Hematopoietic multipotent progenitor cell treated with erythropoietin and hydrocortisone succinate and interleukin-3 and kit ligand, for 6 days (in vitro differentiated cells): ENCODE measurements around the gene ITPR3.

Experiments
- DNase-seq: peaks from one replicate; pipeline ENCODE4 v3.0.0-alpha.2; 2015

Gene ITPR3

DNA sequence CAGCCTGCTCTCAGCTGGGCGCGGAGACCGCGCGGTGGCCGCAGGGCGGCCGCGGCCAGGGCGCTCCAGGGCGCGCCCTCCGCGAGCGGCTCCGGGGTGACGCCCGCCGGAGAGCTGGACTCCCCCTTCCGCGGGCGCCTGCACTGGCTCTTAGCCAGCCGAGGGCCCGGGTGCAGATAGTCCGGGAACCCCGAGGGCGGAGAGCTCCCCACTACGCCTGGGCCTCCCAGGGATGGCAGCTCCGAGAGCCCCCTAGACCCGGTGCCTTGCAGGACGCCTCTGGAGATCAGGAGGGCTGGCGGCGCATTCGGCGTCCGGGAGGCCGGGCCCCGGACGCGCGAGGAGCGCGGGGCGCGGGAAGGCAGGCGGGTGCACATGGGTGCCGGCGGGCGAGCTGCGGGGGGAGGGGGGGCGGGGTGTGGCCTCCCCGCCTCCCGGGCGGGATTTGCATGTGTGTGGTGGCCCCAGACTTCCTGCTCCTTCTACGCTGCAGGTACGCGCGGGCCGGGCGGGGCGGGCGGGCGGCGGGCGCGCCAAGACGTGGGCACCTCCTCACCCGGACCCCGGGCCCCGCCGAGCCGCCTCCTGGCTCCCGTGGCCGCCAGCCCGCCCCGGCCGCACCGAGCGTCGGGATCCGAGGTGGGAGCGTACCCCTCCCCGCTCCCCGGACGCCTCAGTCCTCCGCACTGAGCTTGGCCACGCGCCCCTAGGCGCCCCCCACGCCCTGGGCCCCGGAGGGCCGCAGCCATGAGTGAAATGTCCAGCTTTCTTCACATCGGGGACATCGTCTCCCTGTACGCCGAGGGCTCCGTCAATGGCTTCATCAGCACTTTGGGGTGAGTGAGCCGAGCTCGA, at the start of gene ITPR3:
ITPR3 (plus strand) TSS at position 467 of the 855 bp plus-strand sequence; CDS start at position 748, 281 bp downstream.
- DNase-seq = peak; percentile 69

DNA sequence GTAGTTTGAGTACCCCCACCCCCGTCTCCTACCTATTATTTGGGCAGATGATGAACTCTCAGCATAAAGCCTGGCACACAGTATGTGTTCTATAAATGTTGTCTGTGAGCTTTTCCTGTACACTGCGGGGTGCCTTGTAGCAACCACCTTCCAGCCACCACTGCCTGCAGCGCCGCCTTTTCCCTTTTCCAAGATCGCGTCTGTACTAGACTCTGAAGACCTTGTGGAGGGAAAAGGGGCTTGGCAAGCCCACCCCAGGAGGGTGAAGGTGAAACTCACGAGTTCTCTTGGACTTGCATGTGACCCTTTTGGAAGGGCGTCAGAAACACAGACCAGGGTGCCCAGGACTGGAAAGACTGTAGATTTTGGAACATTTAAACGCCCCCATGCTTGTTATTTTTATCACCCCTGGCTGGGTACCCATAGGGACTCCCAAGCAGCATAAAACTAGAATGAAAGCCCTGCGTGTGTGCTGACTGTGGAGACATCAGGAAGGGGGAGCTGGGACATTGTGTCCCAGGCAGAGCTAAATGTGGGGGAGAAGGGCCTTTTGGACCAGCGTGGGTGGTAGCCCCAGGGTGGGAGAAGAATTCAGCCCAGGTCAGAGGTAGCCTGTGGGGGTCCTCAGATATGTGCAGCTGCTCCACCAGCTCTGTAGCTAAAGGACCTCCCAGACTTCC, 49.3 kb upstream of the ITPR3 start:
- no peak for DNase-seq

DNA sequence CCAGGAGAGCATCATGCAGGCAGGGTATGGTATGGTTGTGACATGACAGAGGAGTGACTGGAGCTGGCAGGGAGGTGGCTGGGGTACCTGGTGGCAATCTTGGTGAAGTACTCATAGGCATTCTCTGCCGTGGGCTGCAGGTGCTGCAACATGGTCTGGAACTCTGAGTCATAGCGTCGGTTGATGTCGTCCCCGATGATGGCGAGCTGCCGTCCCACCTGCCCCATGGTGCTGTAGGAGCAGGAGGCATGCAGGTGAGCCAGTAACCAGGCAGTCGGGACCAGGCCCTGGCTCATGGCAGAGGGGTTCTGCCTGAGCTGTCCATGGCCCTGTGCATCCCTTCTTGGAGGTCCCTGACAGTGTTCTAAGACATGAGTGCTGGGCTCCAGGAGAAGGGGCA, 45.9 kb upstream of the ITPR3 start:
- no peak for DNase-seq

DNA sequence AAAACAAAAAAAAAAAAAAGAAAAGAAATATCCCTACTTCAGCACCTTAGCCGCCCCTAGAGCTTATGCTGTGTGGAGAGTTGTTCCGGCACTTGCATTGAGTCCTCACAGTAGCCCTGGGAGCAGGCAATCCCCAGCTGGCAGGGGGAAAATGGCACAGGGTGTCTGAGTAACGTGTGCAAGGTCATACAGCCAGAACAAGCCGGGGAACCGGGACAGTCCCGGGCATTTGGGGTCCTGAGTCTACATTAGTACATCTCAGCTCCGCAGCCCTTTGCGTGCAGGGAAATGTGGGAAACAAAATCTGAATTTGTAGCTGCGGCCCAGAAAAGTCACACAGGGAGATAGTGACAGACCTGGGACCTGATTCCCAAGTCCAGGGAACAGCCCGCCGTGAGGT, 44.5 kb upstream of the ITPR3 start:
- no peak for DNase-seq

DNA sequence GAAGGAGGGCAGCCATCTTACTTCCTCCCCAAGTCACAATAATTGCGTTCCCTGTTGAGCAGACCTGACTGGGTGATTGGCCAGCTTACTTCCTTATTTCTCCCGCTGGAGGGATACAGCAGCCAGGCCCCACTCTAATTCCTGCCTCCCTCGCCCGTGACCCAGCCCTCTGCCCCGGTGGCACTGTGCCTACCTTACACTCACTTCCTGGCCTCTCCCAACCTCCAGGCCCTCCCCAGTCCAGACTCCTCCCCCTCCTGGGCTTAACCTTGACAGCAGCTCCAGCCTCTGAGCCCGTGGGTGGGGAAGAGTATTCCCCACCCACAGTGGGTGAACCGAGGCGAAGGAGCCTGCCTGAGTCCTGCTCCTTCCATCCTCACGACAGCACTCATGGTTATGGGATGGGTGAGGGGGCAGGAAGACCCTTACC, 44.0 kb upstream of the ITPR3 start:
- peak; percentile 84 for DNase-seq

DNA sequence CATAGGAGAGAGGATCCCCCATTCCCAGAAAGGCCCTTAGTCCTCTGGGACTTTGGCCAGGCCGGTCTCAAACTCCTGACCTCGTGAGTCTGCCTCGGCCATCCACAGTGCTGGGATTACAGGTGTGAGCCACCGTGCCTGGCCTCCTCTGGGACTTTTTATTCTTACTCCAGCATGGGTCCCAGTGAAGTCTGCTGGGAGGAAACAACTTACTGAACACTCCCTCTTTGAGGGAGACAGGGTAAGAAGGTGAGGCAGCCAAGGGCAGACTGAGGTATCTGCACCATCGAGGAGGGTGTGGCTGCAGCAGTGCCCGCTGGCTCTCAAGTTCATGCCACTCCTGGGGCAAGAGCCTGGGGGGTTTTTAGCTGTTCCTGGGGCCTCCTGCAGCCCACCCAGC, 43.4 kb upstream of the ITPR3 start:
- peak; percentile 50 for DNase-seq

DNA sequence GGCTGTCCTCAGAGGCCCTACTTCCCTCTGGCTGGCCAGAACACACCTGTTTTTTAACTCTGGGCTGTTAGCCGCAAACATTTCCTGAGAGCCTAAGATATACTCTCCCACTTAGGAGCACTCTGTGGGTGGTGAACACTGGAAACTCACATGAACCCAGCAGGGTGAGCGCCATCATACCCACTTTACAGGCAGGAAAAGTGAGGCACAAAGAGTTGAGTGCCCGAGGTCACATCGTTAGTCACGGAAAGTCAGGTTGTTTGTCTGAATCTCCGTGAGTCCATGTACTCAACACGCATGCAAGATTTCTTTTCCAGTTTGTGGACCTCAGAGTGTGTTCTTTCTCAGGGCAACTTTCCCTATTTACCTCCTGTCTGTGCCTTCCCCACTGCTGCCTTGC, 43.0 kb upstream of the ITPR3 start:
- DNase-seq = no peak

DNA sequence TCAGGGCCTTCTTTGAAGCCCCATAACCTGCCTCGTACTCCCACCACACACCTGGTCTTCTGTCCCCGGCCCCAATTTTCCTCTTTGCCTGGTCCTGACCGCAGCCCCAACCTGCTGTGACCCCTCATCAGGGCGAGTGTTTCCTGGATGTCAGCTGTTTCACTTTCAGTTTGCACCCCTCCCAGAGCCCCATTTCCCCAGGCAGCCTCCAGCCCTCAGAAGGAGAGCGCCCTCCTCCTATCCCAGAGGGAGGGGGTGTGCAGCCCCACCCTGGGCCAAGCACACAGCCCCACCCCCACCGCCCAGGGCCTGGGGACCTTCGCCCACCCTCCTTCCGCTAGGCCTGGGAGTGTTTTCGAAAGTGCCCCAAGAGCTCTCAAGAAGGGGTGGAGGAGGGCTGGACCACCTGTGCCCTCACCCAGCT, 42.5 kb upstream of the ITPR3 start:
- peak; percentile 71 for DNase-seq

DNA sequence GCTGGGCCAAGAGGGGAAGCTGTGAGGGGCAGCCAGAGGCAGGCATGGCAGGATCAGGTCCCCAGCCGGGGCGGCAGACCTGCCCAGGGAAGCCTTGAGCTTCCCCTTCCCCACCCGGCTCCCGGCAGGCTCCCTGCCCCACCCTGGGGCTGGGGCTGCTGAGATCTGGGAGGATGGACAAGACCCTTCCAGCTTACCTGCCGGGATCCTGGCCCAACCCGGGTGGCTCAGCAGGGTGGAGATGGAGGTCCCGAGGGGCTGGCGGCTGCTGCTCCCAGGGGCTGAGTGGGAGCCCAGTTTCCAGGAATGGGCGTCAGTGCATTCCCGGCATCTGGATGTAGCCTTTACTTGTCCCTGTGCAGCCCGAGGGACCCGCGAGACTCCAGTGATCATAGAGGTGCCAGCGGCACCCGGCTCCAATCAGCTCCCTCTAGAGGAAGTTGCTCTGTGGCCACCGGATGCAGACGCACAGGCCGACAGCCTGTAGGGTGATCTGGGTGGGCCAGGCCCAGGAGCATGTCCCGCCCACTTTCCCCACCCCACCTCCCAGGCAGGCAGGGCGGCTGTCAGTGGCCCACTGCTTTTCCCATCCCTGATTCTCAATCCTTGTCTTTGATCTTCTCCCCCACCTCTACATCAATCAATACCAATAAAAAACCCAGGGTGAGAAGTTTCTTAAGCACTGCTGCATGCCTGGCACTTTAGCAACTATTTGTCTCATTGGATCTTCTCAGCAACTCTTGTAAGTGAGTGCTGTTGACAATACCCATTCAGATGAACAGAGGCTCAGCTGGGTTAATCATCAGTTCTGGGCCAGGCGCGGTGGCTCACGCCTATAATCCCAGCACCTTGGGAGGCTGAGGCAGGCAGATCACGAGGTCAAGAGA, 41.1 kb upstream of the ITPR3 start, which contains the start of gene BAK1:
BAK1 (minus strand) TSS at position 449 of the 887 bp plus-strand sequence. CDS start 2,672 bp downstream, outside the sequence.
- DNase-seq = peak; percentile 95

DNA sequence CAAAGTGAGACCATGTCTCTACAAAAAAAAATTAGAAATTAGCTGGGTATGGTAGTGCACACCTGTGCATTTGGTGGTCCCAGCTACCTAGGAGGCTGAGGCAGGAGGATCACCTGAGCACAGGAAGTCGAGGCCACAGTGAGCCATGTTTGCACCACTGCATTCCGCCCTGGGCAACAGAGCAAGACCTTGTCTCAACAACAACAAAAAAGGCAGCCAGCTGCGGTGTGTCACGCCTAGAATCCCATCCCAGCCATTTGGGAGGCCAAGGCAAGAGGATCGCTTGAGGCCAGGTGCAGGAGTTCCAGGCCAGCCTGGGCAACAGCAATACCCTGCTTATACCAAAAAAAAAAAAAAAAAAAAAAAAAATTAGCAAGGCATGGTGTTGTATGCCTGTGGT, 39.9 kb upstream of the ITPR3 start:
- DNase-seq = no peak

DNA sequence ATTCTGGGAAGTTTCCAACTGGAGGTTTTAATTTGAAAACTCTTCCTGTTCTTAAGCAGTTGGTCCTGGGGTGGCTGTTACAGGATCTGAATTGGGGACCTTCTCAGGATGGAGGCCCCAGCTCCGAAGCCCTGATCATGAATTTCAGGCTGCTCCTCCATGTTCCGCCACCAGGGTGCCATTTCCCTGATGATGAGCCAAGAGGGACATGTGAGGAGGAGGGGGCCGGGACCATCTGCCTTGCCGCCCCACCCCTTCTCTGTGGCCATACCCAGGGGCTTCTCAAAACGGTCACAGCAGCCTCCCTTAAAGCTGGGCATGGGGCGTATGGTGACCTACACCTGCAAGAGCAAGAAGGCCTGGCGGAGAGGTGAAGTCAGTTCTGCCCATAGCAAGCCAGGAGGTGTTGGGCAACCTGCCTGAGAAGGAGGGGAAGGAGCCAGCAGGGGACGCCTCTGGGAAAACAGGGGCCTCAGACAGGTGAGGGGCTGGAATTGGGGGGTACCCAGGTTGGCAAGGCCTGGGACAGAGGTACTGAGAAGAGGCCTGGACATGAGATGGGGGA, 37.4 kb upstream of the ITPR3 start:
- DNase-seq = no peak

DNA sequence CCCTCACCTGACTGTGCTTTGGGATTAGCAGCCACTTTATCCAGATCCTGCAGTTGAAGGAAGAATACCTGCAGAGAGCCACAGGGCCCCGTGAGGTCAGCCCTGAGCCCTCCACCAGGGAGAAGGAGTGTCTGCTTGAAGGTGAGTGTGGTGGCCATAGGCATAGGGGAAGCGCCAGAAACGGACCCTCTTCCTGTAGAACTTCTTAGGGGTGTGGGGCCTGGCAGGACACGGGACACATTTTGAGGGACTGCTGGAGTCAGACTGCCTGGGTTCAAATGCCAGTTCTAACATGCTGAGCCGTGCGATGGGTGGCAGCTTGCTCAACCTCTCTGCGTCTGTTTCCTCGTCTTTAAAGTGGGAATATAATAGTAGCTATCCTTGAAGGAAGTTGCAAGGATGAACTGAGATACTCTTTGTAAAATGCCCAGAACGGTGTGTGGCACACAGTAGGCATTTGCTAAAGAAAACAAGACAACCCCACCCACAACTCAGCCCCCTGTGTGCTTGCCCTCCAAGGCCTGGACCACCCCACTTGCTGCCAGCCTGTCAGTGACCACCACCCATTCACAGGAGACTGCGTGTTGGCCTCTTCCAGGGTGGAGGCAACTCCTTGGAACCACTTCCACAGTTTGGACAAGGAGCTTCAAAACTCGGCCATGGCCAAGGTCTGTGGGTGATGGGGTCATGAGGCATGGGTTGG, 36.3 kb upstream of the ITPR3 start:
- no peak for DNase-seq

DNA sequence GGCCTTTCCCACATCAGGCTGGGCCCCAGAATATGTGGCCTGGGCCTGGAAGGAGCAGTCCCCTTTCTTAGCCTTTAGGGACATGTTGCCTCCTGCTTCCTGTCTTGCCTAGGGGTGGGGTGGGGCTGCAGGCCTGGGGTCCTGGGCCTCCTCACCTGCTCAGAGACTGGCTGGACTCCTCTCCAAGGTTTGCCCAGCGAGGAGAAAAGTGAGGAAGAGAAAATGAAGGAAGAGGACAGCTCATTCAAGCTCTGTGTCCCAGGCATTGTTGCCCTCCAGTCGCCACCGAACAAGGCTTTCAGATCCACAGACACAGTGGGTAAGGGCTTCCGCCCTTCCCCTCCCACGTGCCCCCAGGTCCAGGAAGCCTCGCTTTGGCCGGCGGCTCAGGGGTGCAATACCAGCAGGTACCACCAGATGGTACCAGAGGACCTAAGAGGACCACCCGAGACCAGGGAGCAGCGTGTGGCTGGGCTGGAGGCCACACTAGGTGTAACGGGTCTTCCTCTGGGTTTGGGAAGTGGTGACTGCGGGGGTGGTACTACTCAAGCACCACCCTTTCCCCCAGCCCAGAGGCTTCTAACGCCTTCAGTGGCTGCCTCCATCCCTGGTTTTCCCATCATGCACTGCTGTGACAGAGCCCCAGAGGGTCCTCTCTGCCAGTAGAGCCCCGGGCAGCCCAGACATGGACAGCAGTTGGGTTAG, 35.6 kb upstream of the ITPR3 start:
- peak; percentile 90 for DNase-seq

DNA sequence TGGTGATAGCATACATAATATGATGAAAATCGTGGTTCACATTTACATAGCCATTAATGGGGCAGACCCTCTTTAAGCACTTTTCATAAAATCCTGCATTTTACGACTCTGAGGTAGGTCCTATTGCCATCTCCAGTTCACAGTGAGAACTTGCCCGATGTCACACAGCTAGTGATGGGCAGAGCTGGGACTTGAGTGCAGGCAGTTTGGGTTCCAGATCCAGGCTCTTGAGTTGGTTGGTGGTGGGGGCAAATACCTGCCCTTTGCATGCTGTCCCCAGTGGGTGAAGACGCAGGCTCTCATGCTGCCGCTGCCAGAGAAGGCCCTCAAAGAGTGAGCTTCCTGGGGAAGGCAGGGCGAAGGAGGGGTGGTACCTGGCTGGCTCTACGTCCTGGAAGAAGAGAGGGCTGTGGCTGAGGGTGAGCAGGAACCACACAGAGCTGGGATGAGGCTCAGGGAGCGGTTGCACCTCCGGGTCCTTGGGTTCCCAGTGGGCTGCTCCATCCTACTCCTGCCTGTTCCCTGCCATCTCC, 34.9 kb upstream of the ITPR3 start:
- DNase-seq = no peak

DNA sequence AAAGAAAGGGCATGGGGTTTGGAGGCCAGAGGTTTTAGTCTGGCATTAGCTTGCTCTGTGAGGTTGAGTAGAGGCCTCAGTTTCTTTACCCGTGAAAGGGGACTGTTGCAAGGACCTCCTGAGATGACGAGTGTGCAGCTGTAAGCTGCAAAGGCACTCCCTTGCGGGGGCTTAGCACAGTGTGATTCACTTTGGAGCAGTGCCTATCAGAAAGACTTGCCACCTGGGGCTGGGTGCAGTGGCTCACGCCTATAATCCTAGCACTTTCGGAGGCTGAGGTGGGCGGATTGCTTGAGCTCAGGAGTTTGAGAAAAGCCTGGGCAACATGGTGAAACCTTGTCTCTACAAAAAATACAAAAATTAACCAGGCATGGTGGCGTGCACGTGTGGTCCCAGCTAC, 33.6 kb upstream of the ITPR3 start:
- DNase-seq = no peak

DNA sequence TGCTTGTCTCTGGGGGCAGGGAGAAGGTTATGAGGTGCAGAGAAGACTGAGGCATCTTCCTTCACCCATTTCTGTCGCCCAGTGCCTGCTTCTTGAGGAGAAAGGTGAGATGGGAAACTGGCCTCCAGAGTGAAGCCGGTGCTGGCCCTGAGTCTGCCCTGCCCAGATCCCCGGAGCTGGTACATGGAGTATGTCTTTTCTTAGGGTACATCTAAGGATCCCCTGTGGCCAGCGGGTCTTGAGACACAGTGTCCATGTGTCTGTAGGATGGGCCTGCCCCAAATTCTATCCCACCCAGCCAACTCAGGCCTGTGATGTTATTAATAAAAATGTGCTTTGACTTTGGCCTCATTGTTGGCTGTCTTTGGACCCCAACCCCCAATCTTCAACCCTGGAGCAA, 32.2 kb upstream of the ITPR3 start:
- DNase-seq = no peak

DNA sequence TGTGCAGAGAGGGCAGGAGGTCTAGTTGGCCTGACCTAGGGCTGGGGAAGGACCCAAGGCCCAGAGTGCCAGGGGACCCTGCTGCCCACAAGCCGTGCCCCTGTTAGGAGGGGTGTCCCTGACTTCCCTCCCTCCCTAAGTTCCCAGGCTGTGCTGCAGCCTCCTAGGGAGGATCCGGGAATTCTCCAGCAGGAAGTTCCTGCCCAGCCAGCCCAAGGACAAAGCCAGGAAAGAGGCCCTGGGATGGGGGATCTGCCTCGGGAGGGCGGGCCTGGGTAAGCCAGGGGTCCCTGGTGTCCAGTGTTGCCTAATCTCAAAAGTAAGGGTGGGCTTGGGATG, 31.8 kb upstream of the ITPR3 start:
- no peak for DNase-seq

DNA sequence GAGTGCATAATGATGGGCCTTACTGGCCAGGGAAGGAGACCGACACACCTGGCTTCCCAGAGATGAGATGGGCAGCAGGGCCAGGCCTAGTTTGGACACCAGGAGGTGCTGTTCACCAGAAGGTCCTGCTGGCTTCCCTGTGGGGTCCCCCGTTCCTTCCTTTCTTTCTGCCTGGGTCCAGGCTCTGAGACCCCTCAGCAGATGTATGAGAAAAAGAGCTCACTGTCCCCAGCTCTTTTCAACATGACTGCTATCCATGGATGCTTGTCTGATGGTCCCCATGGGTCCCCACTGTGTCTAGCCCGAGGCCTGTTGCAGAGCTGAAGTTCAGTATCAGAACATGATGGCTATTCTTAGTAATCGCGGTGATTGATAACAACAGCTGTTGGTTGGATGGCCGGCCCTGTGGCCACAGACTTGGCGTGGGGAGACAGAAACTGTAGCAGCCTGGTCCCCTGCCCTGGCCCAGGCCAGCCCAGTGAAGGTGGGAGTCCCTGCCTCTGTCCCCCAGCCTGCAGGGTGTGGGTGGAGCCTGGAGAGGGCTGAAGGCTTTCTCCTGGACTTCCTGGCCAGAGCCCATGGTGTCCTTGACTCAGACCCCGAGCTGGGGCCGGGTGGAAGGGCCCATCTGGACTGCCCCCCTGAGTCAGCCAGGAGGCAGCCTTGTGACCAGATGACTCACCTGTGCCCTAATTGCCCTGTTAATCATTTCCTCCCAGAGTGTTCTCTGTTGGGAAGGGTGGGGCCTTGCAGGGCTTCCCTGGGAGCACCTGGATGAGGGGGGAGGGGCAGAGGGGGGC, 31.2 kb upstream of the ITPR3 start:
- peak; percentile 69 for DNase-seq

DNA sequence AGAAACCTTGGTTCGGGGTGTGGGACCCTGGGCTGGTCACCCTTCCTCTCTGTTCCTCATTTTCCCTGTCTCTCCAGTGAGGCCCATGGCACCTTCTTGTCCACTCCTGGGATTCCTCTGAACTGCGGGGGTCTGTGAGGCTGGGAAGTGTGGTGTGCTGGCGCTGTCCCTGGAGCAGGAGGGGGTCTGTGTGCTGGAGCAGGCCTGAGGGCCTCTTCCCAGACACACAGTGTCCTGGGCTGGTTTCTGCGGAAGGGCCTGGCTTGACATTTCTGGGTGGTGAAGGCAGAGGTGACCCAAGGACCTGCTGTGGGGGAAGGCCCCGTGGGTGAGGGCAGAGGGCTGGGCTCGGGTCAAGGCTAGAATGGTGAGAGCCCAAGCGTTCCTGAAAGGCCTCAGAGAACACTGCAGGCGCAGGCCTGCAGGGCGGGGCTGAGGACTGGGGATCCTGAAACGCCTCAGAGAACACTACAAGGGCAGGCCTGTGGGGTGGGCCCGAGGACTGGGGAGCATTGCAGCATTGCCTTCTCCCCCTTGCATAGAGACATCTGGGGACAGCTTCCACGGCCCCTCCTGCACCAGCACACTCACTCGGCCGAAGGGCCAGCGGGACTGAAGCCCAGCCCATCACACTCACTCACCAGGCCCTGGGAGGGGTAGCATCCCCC, 30.5 kb upstream of the ITPR3 start:
- no peak for DNase-seq
